NCI-H2227 (cell line): Measurements from ENCODE around the gene C2CD2.

Experiments
- DNase-seq: peaks from one replicate; lab custom pipeline; 2025; ENCODE audit not compliant: unreplicated experiment; lab: John Stamatoyannopoulos, UW

C2CD2 gene

GRCh38 chr21:41914965-41915364, 38.9 kb downstream of the C2CD2 start:
- DNase-seq: no peak

- DNase-seq: no peak
Measured at GRCh38 chr21:41914358-41914757, 39.5 kb downstream of the C2CD2 start.

GRCh38 chr21:41913230-41913629, 40.6 kb downstream of the C2CD2 start:
- DNase-seq: no peak

GRCh38 chr21:41908829-41909228, 45.0 kb downstream of the C2CD2 start:
- no peak for DNase-seq

- DNase-seq: no peak
Measured at GRCh38 chr21:41907496-41908258, 46.1 kb downstream of the C2CD2 start.

GRCh38 chr21:41906770-41907169, 47.0 kb downstream of the C2CD2 start:
- DNase-seq: no peak

- DNase-seq: no peak
Measured at GRCh38 chr21:41903559-41904351, 50.1 kb downstream of the C2CD2 start.

GRCh38 chr21:41902946-41903345, 50.9 kb downstream of the C2CD2 start:
- no peak for DNase-seq

GRCh38 chr21:41901782-41902181, 52.0 kb downstream of the C2CD2 start:
- DNase-seq: no peak

- no peak for DNase-seq
Measured at GRCh38 chr21:41901099-41901498, 52.7 kb downstream of the C2CD2 start.

- DNase-seq: no peak
Measured at GRCh38 chr21:41900401-41900800, 53.4 kb downstream of the C2CD2 start.

GRCh38 chr21:41899426-41900202, 54.2 kb downstream of the C2CD2 start:
- no peak for DNase-seq

GRCh38 chr21:41898998-41899397, 54.8 kb downstream of the C2CD2 start:
- no peak for DNase-seq

- peak; percentile 9 for DNase-seq
Measured at GRCh38 chr21:41897700-41898099, 56.1 kb downstream of the C2CD2 start.

GRCh38 chr21:41897047-41897669, 56.7 kb downstream of the C2CD2 start:
- DNase-seq: no peak

- DNase-seq: no peak
Measured at GRCh38 chr21:41895643-41896493, 58.0 kb downstream of the C2CD2 start.

GRCh38 chr21:41894922-41895557, 58.8 kb downstream of the C2CD2 start:
- no peak for DNase-seq

GRCh38 chr21:41894511-41894910, 59.3 kb downstream of the C2CD2 start:
- DNase-seq: no peak

GRCh38 chr21:41892726-41893125, 61.1 kb downstream of the C2CD2 start:
- no peak for DNase-seq

GRCh38 chr21:41891132-41891531, 62.7 kb downstream of the C2CD2 start:
- DNase-seq: no peak
